H1 (cell line): ENCODE data around the gene ASB3. TPM values are rescaled to one million over a fixed set of nuclear protein-coding genes. Genes with fewer than 3 reads are reported as not detected.

ENCODE experiments used
- CTCF ChIA-PET: fragments of 300-600 bp; sonication (Branson Sonifier 250); formaldehyde crosslinking; loops from one replicate; lab custom pipeline; 2021; ENCODE audit not compliant: partially characterized antibody; lab: Charles Lee
- POLR2A ChIA-PET: fragments of 300-600 bp; sonication (Branson Sonifier 250); formaldehyde crosslinking; loops from one replicate; lab custom pipeline; 2021; ENCODE audit warnings: inconsistent platforms; ENCODE audit not compliant: partially characterized antibody; lab: Charles Lee
- DNase-seq, 2 experiments: peaks; one replicate each; pipeline versions ENCODE4 v3.0.0 to v3.0.0-alpha.2; 2010 to 2022; ENCODE audit warnings: low spot score in 2 of 2, low read depth in 1 of 2, mixed read lengths in 1 of 2
- FAIRE-seq: peaks from 2 replicates; lab custom pipeline; 2011; peaks lifted over from hg19 to GRCh38; lab: Jason Lieb, UNC
- H2AFZ ChIP-seq: 2 replicates; pipeline ENCODE4 v1.8.1; 2012; ENCODE audit warnings: low read length, inconsistent platforms
- H2AK5ac ChIP-seq: 2 replicates; pipeline ENCODE4 v1.6.1; 2013; ENCODE audit warnings: low read depth, low read length
- H2BK120ac ChIP-seq: replicated peaks from 2 replicates; pipeline ENCODE3; 2013; ENCODE audit warnings: low read depth, low read length, inconsistent platforms
- H2BK12ac ChIP-seq: 2 replicates; pipeline ENCODE4 v1.6.1; 2013; ENCODE audit warnings: low read depth, low read length
- H2BK15ac ChIP-seq: 2 replicates; pipeline ENCODE4 v1.6.1; 2013; ENCODE audit warnings: low read length
- H2BK20ac ChIP-seq: 2 replicates; pipeline ENCODE4 v1.6.1; 2013; ENCODE audit warnings: low read length
- H2BK5ac ChIP-seq: 2 replicates; pipeline ENCODE4 v1.6.1; 2013; ENCODE audit warnings: low read depth, low read length
- H3K14ac ChIP-seq: 2 replicates; pipeline ENCODE4 v1.6.1; 2013; ENCODE audit warnings: inconsistent platforms; ENCODE audit not compliant: insufficient read length
- H3K18ac ChIP-seq: 2 replicates; pipeline ENCODE4 v1.6.1; 2013; ENCODE audit warnings: low read length; ENCODE audit errors: extremely low read depth
- H3K23ac ChIP-seq: 2 replicates; pipeline ENCODE4 v1.6.1; 2013; ENCODE audit warnings: inconsistent platforms; ENCODE audit not compliant: insufficient read length
- H3K23me2 ChIP-seq: 2 replicates; pipeline ENCODE4 v1.6.1; 2013; ENCODE audit warnings: low read depth, low read length
- H3K27ac ChIP-seq: 2 replicates; pipeline ENCODE4 v1.6.1; 2011; ENCODE audit warnings: low read depth, low read length, inconsistent platforms
- H3K27me3 ChIP-seq, 4 experiments: replicated peaks in 1 of 4; 1 replicate in 1 of 4; 2 replicates in 3 of 4; pipeline versions ENCODE4 v1.6.1 to v1.8.1; 2011 to 2013; ENCODE audit warnings: low read length in 3 of 4, mild to moderate bottlenecking in 3 of 4, inconsistent platforms in 2 of 4, mixed read lengths in 2 of 4, moderate library complexity in 1 of 4; ENCODE audit not compliant: control insufficient read depth in 3 of 4, insufficient read depth in 3 of 4; ENCODE audit errors: extremely low read depth in 1 of 4
- H3K36me3 ChIP-seq, 4 experiments: 2 replicates each; pipeline versions ENCODE4 v1.6.1 to v1.8.1; 2011 to 2013; ENCODE audit warnings: mild to moderate bottlenecking in 4 of 4, low read length in 3 of 4, moderate library complexity in 2 of 4, control low read depth in 1 of 4, inconsistent platforms in 1 of 4; ENCODE audit not compliant: insufficient read depth in 4 of 4, control insufficient read depth in 2 of 4
- H3K4ac ChIP-seq: replicated peaks from 2 replicates; pipeline ENCODE3; 2013; ENCODE audit warnings: low read length, low read depth, mixed read lengths, inconsistent platforms; ENCODE audit not compliant: insufficient read length
- H3K4me1 ChIP-seq, 4 experiments: replicated peaks in 1 of 4; 1 replicate in 1 of 4; 2 replicates in 3 of 4; pipeline versions ENCODE4 v1.6.1 to v1.8.1; 2011 to 2013; ENCODE audit warnings: low read length in 3 of 4, inconsistent platforms in 2 of 4, mixed read lengths in 1 of 4; ENCODE audit not compliant: insufficient read depth in 4 of 4, control insufficient read depth in 3 of 4
- H3K4me2 ChIP-seq, 2 experiments: 2 replicates each; pipeline versions ENCODE4 v1.6.1 to v1.8.1; 2011 to 2013; ENCODE audit warnings: low read depth in 2 of 2, low read length in 2 of 2, control low read depth in 1 of 2, inconsistent platforms in 1 of 2, mild to moderate bottlenecking in 1 of 2; ENCODE audit not compliant: insufficient read depth in 1 of 2
- H3K4me3 ChIP-seq, 4 experiments: fragments of 200-600, 300-600 bp in 1 of 4; sonication (generic), shearing (Covaris generic), sonication (Bioruptor Twin) in 1 of 4; 2 replicates each; pipeline versions ENCODE4 v1.5.1 to v1.8.1; 2011 to 2016; ENCODE audit warnings: low read length in 4 of 4, low read depth in 3 of 4, control low read depth in 2 of 4, inconsistent platforms in 2 of 4, mild to moderate bottlenecking in 2 of 4, mixed read lengths in 1 of 4, moderate library complexity in 1 of 4; ENCODE audit not compliant: insufficient read depth in 2 of 4; ENCODE audit errors: extremely low read depth in 1 of 4
- H3K56ac ChIP-seq: replicated peaks from 2 replicates; pipeline ENCODE3; 2013; ENCODE audit warnings: low read depth, mild to moderate bottlenecking, mixed read lengths, low read length, inconsistent platforms; ENCODE audit not compliant: insufficient read length
- H3K79me1 ChIP-seq: 2 replicates; pipeline ENCODE4 v1.6.1; 2013; ENCODE audit warnings: low read depth, low read length, control low read depth
- H3K79me2 ChIP-seq, 2 experiments: 2 replicates each; pipeline versions ENCODE4 v1.6.1 to v1.8.1; 2012 to 2013; ENCODE audit warnings: low read length in 2 of 2, mild to moderate bottlenecking in 2 of 2, inconsistent platforms in 1 of 2; ENCODE audit not compliant: insufficient read depth in 2 of 2, control insufficient read depth in 1 of 2
- H3K9ac ChIP-seq, 4 experiments: replicated peaks in 1 of 4; 1 replicate in 1 of 4; 2 replicates in 3 of 4; pipeline versions ENCODE4 v1.6.1 to v1.8.1; 2011 to 2013; ENCODE audit warnings: low read depth in 3 of 4, low read length in 3 of 4, control low read depth in 2 of 4, mild to moderate bottlenecking in 2 of 4, moderate library complexity in 2 of 4, inconsistent platforms in 1 of 4; ENCODE audit errors: extremely low read depth in 1 of 4
- H3K9me3 ChIP-seq, 2 experiments: 2 replicates each; pipeline versions ENCODE4 v1.6.1 to v1.8.1; 2012 to 2013; ENCODE audit warnings: mild to moderate bottlenecking in 2 of 2, moderate library complexity in 2 of 2, control low read depth in 1 of 2, inconsistent platforms in 1 of 2, low read depth in 1 of 2, low read length in 1 of 2, mixed read lengths in 1 of 2; ENCODE audit not compliant: insufficient read depth in 2 of 2
- H4K20me1 ChIP-seq, 2 experiments: replicated peaks in 1 of 2; 2 replicates each; pipeline versions ENCODE3 to v1.8.1; 2011 to 2013; ENCODE audit warnings: inconsistent platforms in 2 of 2, low read length in 2 of 2, mild to moderate bottlenecking in 1 of 2; ENCODE audit not compliant: insufficient read depth in 2 of 2, control insufficient read depth in 1 of 2
- H4K5ac ChIP-seq: 2 replicates; pipeline ENCODE4 v1.6.1; 2013; ENCODE audit warnings: low read length, low read depth, mixed read lengths, inconsistent platforms; ENCODE audit not compliant: insufficient read length
- H4K8ac ChIP-seq: 2 replicates; pipeline ENCODE4 v1.8.0; 2013; ENCODE audit warnings: mild to moderate bottlenecking, moderate library complexity, low read length, inconsistent platforms; ENCODE audit not compliant: insufficient read depth; ENCODE audit errors: extremely low read depth
- H4K91ac ChIP-seq: replicated peaks from 2 replicates; pipeline ENCODE3; 2013; ENCODE audit warnings: low read length, mixed read lengths, inconsistent platforms; ENCODE audit not compliant: insufficient read length
- CBX5 ChIP-seq: fragments of 300-800, 300-1000 bp; sonication (generic); IDR thresholded peaks from 2 replicates; pipeline ENCODE4 v1.7.1; 2016; ENCODE audit warnings: antibody characterized with exemption, low read length, low read depth
- CEBPB ChIP-seq: IDR thresholded peaks from 2 replicates; pipeline ENCODE4 v1.6.1; 2012; ENCODE audit warnings: low read depth, low read length
- CHD2 ChIP-seq: IDR thresholded peaks from 2 replicates; pipeline ENCODE4 v1.6.1; 2012; ENCODE audit warnings: low read length, improper control_type of control experiment
- E2F6 ChIP-seq: IDR thresholded peaks from 2 replicates; pipeline ENCODE4 v1.6.1; 2012; ENCODE audit warnings: inconsistent platforms
- EP300 ChIP-seq, 2 experiments: IDR thresholded peaks; 1 replicate in 1 of 2; 2 replicates in 1 of 2; pipeline ENCODE4 v1.6.1; 2011 to 2012; ENCODE audit warnings: low read depth in 2 of 2, low read length in 2 of 2, mild to moderate bottlenecking in 2 of 2, borderline replicate concordance in 1 of 2, inconsistent platforms in 1 of 2, moderate library complexity in 1 of 2
- MAX ChIP-seq: IDR thresholded peaks from 2 replicates; pipeline ENCODE4 v1.6.1; 2012; ENCODE audit warnings: inconsistent platforms
- PHF8 ChIP-seq: fragments of 200-600 bp; sonication (generic); conservative IDR thresholded peaks from 2 replicates; pipeline ENCODE4 v1.7.1; 2012; ENCODE audit warnings: low read depth, mild to moderate bottlenecking, inconsistent platforms, low read length, moderate library complexity
- POLR2A ChIP-seq, 2 experiments: IDR thresholded peaks; 1 replicate in 1 of 2; 2 replicates in 1 of 2; pipeline ENCODE4 v1.6.1; 2011; ENCODE audit warnings: low read depth in 2 of 2, low read length in 2 of 2, mild to moderate bottlenecking in 2 of 2; ENCODE audit errors: control extremely low read depth in 1 of 2
- RAD21 ChIP-seq, 2 experiments: IDR thresholded peaks in 1 of 2; conservative IDR thresholded peaks in 1 of 2; 2 replicates each; pipeline ENCODE4 v1.6.1; 2011; ENCODE audit warnings: low read depth in 2 of 2, low read length in 2 of 2, improper control_type of control experiment in 1 of 2, inconsistent platforms in 1 of 2, mild to moderate bottlenecking in 1 of 2, moderate library complexity in 1 of 2
- SAP30 ChIP-seq: fragments of 300-600 bp; sonication (generic); IDR thresholded peaks from 2 replicates; pipeline ENCODE4 v1.7.1; 2012; ENCODE audit warnings: low read length, moderate library complexity, mild to moderate bottlenecking, inconsistent platforms; ENCODE audit not compliant: insufficient read depth, insufficient replicate concordance
- ZNF274 ChIP-seq: IDR thresholded peaks from 2 replicates; pipeline ENCODE4 v1.7.0; 2012; ENCODE audit warnings: low read length, borderline replicate concordance; ENCODE audit errors: extremely low read depth
- WGBS, 2 experiments: shearing (Covaris generic) in 1 of 2; methylation state at CpG; one replicate each; pipeline versions ENCODE4 v1.1.6 to v1.1.7; 2013 to 2015; ENCODE audit warnings: low lambda C conversion rate in 2 of 2, mixed read lengths in 2 of 2, inconsistent platforms in 1 of 2, low coverage in 1 of 2, missing lambda C conversion rate in 1 of 2; ENCODE audit not compliant: insufficient replicate concordance in 2 of 2, insufficient coverage in 1 of 2, insufficient read length in 1 of 2; ENCODE audit errors: extremely low coverage in 1 of 2, missing lambda C conversion rate in 1 of 2; 5-methylcytosine and 5-hydroxymethylcytosine counted together
- polyA plus RNA-seq, 7 experiments: library from polyadenylated mRNA; depleted of rRNA in 3 of 7; stranded (reverse) in 5 of 7; unstranded in 2 of 7; fragments of >200 nt in 5 of 7; fragments of 200-250 nt in 2 of 7; gene quantifications; 1 replicate in 5 of 7; 2 replicates in 1 of 7; 4 replicates in 1 of 7; pipeline versions ENCODE4 v1.2.1 to v1.2.3, GENCODE V29; 2011 to 2013; ENCODE audit warnings: missing spikeins in 2 of 7, mixed read lengths in 2 of 7
- total RNA-seq: library from RNA; stranded (reverse); fragmentation: NEBNext Ultra II Directional; extraction: Animal tissue kit (Norgen Biotek cat#: 25700); gene quantifications from 2 replicates; pipeline ENCODE4 v1.2.1, GENCODE V29; 2021
- TF ChIP-seq, protein P1 (sequence below): IDR thresholded peaks from 2 replicates; pipeline ENCODE4 v1.6.1; 2011; ENCODE audit warnings: low read depth, mild to moderate bottlenecking, low read length; ENCODE audit not compliant: insufficient read depth

Gene ASB3
- total and polyA plus RNA-seq, 2 of the 8 experiments (the other 6 are each of a cell fraction or from before 2014, with no cell fraction given): 22.6 to 25.4 TPM

DNA sequence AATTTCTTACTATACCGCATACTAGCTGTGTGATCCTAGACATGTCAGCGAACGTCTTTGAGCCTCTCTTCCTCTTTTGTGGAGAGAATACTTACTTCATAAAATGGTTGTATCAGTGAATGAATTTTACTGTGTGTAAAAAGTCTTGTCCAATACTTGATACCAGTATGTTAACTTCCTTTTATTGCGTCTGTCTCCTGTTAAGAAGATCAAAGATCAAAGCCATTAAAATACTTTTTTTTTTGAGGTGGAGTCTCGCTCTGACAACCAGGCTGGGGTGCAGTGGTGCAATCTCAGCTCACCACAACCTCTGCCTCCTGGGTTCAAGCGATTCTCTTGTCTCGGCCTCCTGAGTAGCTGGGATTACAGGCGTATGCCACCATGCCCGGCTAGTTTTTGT, 33.3 kb upstream of the ASB3 start:
- FAIRE-seq (no peak), DNase-seq (no peak)
- Histone ChIP-seq H3K18ac (no peak overlapping the region), H3K9me3 (no peaks in the 10 kb centered on the region), H3K4me3 (no peak overlapping the region), H2BK15ac (no peak overlapping the region), H2AFZ (no peak overlapping the region), H3K14ac (no peak overlapping the region), H3K23ac (no peak overlapping the region), H2BK5ac (no peak overlapping the region), H2AK5ac (no peak overlapping the region), H3K23me2 (no peaks in the 10 kb centered on the region), H3K56ac (no peak overlapping the region), H4K20me1 (no peaks in the 10 kb centered on the region), H3K4me1 (no peaks in the 10 kb centered on the region), H2BK20ac (no peak overlapping the region), H2BK12ac (no peak overlapping the region), H3K4ac (no peak overlapping the region), H3K9ac (no peak overlapping the region), H4K5ac (no peak overlapping the region), H3K36me3 (peaks cover 0 to 9% (median under 1%) of the 10 kb centered on the region in 4 experiments; a peak in 4 of 8 replicates), H2BK120ac (no peak overlapping the region), H3K4me2 (no peak overlapping the region), H3K79me1 (no peaks in the 10 kb centered on the region), H3K27me3 (no peaks in the 10 kb centered on the region), H3K79me2 (no peaks in the 10 kb centered on the region), H4K91ac (no peak overlapping the region), H4K8ac (no peak overlapping the region), H3K27ac (no peak overlapping the region)
- ChIA-PET POLR2A (interaction anchor here (1.1 to 1.4 kb wide), 4 partner anchors 9 to 70 kb away, joined by 3 to 7 read pairs (median 3); no protein-coding TSS in a partner anchor), CTCF (interaction anchor here (0.7 to 1.9 kb wide), 2 partner anchors 17 to 51 kb away, joined by 3 to 6 read pairs; no protein-coding TSS in a partner anchor)
- 93% methylated on average over 9 of the region's 9 CpGs; no CpG with 5 or more reads in 1 of the 2 experiments for WGBS, 2 experiments
- TF ChIP-seq MAX (no peak), PHF8 (no peak), POLR2A (IDR thresholded peaks at IDR 0.05; ENCODE audit: control extremely low read depth in 1 of 2, low read depth in 2 of 2, low read length in 2 of 2) (no peak), SAP30 (no peak), CBX5 (no peak), CHD2 (no peak), E2F6 (no peak), CEBPB (no peak), RAD21 (IDR thresholded peaks at IDR 0.05 in 1 of 2, conservative IDR thresholded peaks at IDR 0.05 in 1 of 2; ENCODE audit: low read depth in 2 of 2, low read length in 2 of 2) (no peak), EP300 (IDR thresholded peaks at IDR 0.05; ENCODE audit: borderline replicate concordance in 1 of 2, low read depth in 2 of 2, low read length in 2 of 2) (no peak), ZNF274 (no peak)
- TF ChIP-seq, protein P1, sequence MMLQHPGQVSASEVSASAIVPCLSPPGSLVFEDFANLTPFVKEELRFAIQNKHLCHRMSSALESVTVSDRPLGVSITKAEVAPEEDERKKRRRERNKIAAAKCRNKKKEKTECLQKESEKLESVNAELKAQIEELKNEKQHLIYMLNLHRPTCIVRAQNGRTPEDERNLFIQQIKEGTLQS: no peak
